Panc1 (cell line): ENCODE data around the gene HESX1.

Experiments
- POLR2AphosphoS5 ChIP-seq: IDR thresholded peaks from 2 replicates; pipeline ENCODE4 v1.6.1; 2012; ENCODE audit warnings: mild to moderate bottlenecking, low read depth, low read length, moderate library complexity
- SIN3A ChIP-seq: IDR thresholded peaks from 2 replicates; pipeline ENCODE4 v1.6.1; 2012; ENCODE audit warnings: low read depth, mild to moderate bottlenecking, low read length, moderate library complexity, borderline replicate concordance; ENCODE audit not compliant: insufficient read depth
- TCF7L2 ChIP-seq: IDR thresholded peaks from 2 replicates; pipeline ENCODE4 v1.6.1; 2011; ENCODE audit warnings: mild to moderate bottlenecking, low read depth, low read length, inconsistent platforms
- TF ChIP-seq, protein P1 (sequence below): fragments of 450-650 bp; IDR thresholded peaks from 2 replicates; pipeline ENCODE4 v1.5.1; 2017; ENCODE audit warnings: mild to moderate bottlenecking
- TF ChIP-seq, protein P2 (sequence below), 2 experiments: IDR thresholded peaks; 2 replicates each; pipeline ENCODE4 v1.6.1; 2011 to 2012; ENCODE audit warnings: low read depth in 2 of 2, control low read depth in 1 of 2, low read length in 1 of 2, mild to moderate bottlenecking in 1 of 2, moderate library complexity in 1 of 2; ENCODE audit not compliant: insufficient read depth in 1 of 2

DNA sequence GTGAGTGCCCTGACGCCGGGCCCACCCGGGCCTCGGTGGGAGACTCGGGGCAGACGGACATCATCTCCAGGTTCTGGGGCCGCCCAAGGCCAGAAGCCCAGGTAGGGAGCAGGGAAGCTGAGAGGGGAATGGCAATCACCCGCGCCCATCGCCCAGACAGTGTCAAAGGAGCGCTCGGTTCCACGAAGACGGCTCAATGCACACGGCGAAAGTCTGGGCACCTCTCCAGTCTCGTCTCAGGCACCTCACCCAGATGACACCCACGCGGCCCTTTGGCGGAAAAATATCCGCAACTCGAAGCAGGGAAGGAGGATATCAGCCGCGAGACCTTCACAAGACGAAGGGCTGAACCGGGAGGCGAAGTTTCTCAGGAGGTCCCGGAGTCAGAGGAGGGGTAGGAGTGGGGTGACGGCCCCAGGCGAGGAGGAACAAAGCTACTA is 35.5 kb downstream of the HESX1 start:
- TF ChIP-seq, protein P1, sequence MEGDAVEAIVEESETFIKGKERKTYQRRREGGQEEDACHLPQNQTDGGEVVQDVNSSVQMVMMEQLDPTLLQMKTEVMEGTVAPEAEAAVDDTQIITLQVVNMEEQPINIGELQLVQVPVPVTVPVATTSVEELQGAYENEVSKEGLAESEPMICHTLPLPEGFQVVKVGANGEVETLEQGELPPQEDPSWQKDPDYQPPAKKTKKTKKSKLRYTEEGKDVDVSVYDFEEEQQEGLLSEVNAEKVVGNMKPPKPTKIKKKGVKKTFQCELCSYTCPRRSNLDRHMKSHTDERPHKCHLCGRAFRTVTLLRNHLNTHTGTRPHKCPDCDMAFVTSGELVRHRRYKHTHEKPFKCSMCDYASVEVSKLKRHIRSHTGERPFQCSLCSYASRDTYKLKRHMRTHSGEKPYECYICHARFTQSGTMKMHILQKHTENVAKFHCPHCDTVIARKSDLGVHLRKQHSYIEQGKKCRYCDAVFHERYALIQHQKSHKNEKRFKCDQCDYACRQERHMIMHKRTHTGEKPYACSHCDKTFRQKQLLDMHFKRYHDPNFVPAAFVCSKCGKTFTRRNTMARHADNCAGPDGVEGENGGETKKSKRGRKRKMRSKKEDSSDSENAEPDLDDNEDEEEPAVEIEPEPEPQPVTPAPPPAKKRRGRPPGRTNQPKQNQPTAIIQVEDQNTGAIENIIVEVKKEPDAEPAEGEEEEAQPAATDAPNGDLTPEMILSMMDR: no peak
- TF ChIP-seq, protein P2, sequence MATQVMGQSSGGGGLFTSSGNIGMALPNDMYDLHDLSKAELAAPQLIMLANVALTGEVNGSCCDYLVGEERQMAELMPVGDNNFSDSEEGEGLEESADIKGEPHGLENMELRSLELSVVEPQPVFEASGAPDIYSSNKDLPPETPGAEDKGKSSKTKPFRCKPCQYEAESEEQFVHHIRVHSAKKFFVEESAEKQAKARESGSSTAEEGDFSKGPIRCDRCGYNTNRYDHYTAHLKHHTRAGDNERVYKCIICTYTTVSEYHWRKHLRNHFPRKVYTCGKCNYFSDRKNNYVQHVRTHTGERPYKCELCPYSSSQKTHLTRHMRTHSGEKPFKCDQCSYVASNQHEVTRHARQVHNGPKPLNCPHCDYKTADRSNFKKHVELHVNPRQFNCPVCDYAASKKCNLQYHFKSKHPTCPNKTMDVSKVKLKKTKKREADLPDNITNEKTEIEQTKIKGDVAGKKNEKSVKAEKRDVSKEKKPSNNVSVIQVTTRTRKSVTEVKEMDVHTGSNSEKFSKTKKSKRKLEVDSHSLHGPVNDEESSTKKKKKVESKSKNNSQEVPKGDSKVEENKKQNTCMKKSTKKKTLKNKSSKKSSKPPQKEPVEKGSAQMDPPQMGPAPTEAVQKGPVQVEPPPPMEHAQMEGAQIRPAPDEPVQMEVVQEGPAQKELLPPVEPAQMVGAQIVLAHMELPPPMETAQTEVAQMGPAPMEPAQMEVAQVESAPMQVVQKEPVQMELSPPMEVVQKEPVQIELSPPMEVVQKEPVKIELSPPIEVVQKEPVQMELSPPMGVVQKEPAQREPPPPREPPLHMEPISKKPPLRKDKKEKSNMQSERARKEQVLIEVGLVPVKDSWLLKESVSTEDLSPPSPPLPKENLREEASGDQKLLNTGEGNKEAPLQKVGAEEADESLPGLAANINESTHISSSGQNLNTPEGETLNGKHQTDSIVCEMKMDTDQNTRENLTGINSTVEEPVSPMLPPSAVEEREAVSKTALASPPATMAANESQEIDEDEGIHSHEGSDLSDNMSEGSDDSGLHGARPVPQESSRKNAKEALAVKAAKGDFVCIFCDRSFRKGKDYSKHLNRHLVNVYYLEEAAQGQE (IDR thresholded peaks at IDR 0.05; ENCODE audit: insufficient read depth in 1 of 2, low read depth in 2 of 2, low read length in 1 of 2): no peak
- TF ChIP-seq SIN3A: no peak
- no peak for TF ChIP-seq POLR2AphosphoS5
- TF ChIP-seq TCF7L2: no peak
